Lower lobe of right lung (tissue), 2 donors: Measurements from ENCODE around the gene CDKN2B. TPM values are rescaled to one million over a fixed set of nuclear protein-coding genes. Genes with fewer than 3 reads are reported as not detected.

Experiments
- ATAC-seq, 2 donors: fragments of 200-7000 bp; cut with Tn5 transposase; one replicate each; pipeline ENCODE4 v1.9.1; 2020 to 2022; ENCODE audit warnings: mild to moderate bottlenecking in 2 of 2, moderate library complexity in 2 of 2
- DNase-seq: peaks from one replicate; pipeline ENCODE4 v3.0.0-alpha.2; 2020
- H3K27ac ChIP-seq: fragments of 200-600 bp; one replicate; pipeline ENCODE4 v1.8.0; 2022
- H3K27me3 ChIP-seq: fragments of 200-600 bp; one replicate; pipeline ENCODE4 v1.8.0; 2022; ENCODE audit warnings: low read depth
- H3K36me3 ChIP-seq: fragments of 200-600 bp; one replicate; pipeline ENCODE4 v1.8.0; 2022; ENCODE audit warnings: mild to moderate bottlenecking
- H3K4me1 ChIP-seq: fragments of 200-600 bp; one replicate; pipeline ENCODE4 v1.8.0; 2022
- H3K4me3 ChIP-seq: fragments of 200-600 bp; one replicate; pipeline ENCODE4 v1.8.0; 2022; ENCODE audit warnings: mild to moderate bottlenecking
- H3K9me3 ChIP-seq: fragments of 200-600 bp; one replicate; pipeline ENCODE4 v1.8.0; 2022
- CTCF ChIP-seq: fragments of 200-600 bp; IDR thresholded peaks from one replicate; pipeline ENCODE4 v1.8.0; 2022; ENCODE audit warnings: antibody characterized with exemption, mild to moderate bottlenecking
- intact Hi-C: fragments of 100-400 bp; cut with DNase I; formaldehyde crosslinking; loops from one replicate; pipeline ENCODE4 v1.11.0; 2022
- total RNA-seq: library from RNA; stranded (reverse); fragmentation: NEBNext Ultra II Directional; extraction: Animal tissue kit (Norgen Biotek cat#: 25700); gene quantifications from one replicate; pipeline ENCODE4 v1.2.1, GENCODE V29; 2021
- donor health status: DM: no; HTN: yes; CAD: no; lungs with severe emphysema.

CDKN2B gene
- total RNA-seq, 1 donor from 2014 or later: 17.9 TPM

GRCh38 chr9:21988056-21988990 is 20.8 kb downstream of the CDKN2B start:
- intact Hi-C loops: no loop called here
- ATAC-seq (no peak), DNase-seq (no peak)
- no peaks in the 10 kb centered on the region for H3K36me3 ChIP-seq
- H3K9me3 ChIP-seq: no peaks in the 10 kb centered on the region
- no peak overlapping the region for H3K4me3 ChIP-seq
- peaks cover 80% of the 10 kb centered on the region for H3K27me3 ChIP-seq
- no peak overlapping the region for H3K27ac ChIP-seq
- H3K4me1 ChIP-seq: peaks cover 4% of the 10 kb centered on the region
- TF ChIP-seq CTCF: no peak

- peaks cover 79% of the 10 kb centered on the region for H3K27me3 ChIP-seq
- no peak for DNase-seq
- H3K4me1 ChIP-seq: no peaks in the 10 kb centered on the region
- H3K27ac ChIP-seq: no peak overlapping the region
- no peak overlapping the region for H3K4me3 ChIP-seq
- ATAC-seq: no peak
- intact Hi-C loops: no loop called here
- TF ChIP-seq CTCF: no peak
- no peaks in the 10 kb centered on the region for H3K36me3 ChIP-seq
- H3K9me3 ChIP-seq: no peaks in the 10 kb centered on the region
These were observed 23.0 kb downstream of the CDKN2B start for GRCh38 chr9:21985964-21986667.

GRCh38 chr9:21984101-21984500 is 25.0 kb downstream of the CDKN2B start:
- no peak overlapping the region for H3K4me3 ChIP-seq
- H3K36me3 ChIP-seq: no peaks in the 10 kb centered on the region
- H3K27ac ChIP-seq: no peak overlapping the region
- TF ChIP-seq CTCF: no peak
- H3K27me3 ChIP-seq: peaks cover 67% of the 10 kb centered on the region
- intact Hi-C loops: no loop called here
- H3K4me1 ChIP-seq: no peaks in the 10 kb centered on the region
- no peaks in the 10 kb centered on the region for H3K9me3 ChIP-seq
- DNase-seq: no peak
- no peak for ATAC-seq

- TF ChIP-seq CTCF: no peak
- no peak overlapping the region for H3K27ac ChIP-seq
- intact Hi-C loops: no loop called here
- no peaks in the 10 kb centered on the region for H3K9me3 ChIP-seq
- no peaks in the 10 kb centered on the region for H3K36me3 ChIP-seq
- DNase-seq (no peak), ATAC-seq (peak in 1 of 2 donors; percentile 43)
- peaks cover 67% of the 10 kb centered on the region for H3K27me3 ChIP-seq
- no peaks in the 10 kb centered on the region for H3K4me1 ChIP-seq
- no peak overlapping the region for H3K4me3 ChIP-seq
These were observed 25.6 kb downstream of the CDKN2B start for GRCh38 chr9:21983561-21983935.

GRCh38 chr9:21982861-21983560 is 26.1 kb downstream of the CDKN2B start:
- peaks cover 67% of the 10 kb centered on the region for H3K27me3 ChIP-seq
- H3K27ac ChIP-seq: no peak overlapping the region
- no peak for TF ChIP-seq CTCF
- intact Hi-C loops: no loop called here
- H3K36me3 ChIP-seq: no peaks in the 10 kb centered on the region
- DNase-seq (no peak), ATAC-seq (no peak)
- no peaks in the 10 kb centered on the region for H3K9me3 ChIP-seq
- H3K4me1 ChIP-seq: no peaks in the 10 kb centered on the region
- H3K4me3 ChIP-seq: no peak overlapping the region
